ENCODE data around the gene CSRP3. TPM values are rescaled to one million over a fixed set of nuclear protein-coding genes. Genes with fewer than 3 reads are reported as not detected.

Gene CSRP3
- total and polyA plus RNA-seq, 7 donors = 0.66 to 1.2 (median 1.2) TPM; not detected in 4

GRCh38 chr11:19216709-19217374 lies 15.1 kb upstream of the CSRP3 start:
- no peaks in the 10 kb centered on the region for H3K27me3 ChIP-seq
- 41 to 51% methylated on average over 3 of the region's 3 CpGs for WGBS, 2 donors
- no peaks in the 10 kb centered on the region for H3K4me1 ChIP-seq
- H3K27ac ChIP-seq = no peak overlapping the region
- DNase-seq = no peak
- intact Hi-C loops (cut with DNase I) = no loop called here
- TF ChIP-seq POLR2A (IDR thresholded peaks at IDR 0.05) (no peak), EP300 (IDR thresholded peaks at IDR 0.05) (no peak), CTCF (IDR thresholded peaks at IDR 0.05) (no peak), POLR2AphosphoS5 (IDR thresholded peaks at IDR 0.05) (no peak)
- H3K36me3 ChIP-seq = no peaks in the 10 kb centered on the region
- no peaks in the 10 kb centered on the region for H3K9me3 ChIP-seq
- no peak overlapping the region for H3K4me3 ChIP-seq

- TF ChIP-seq EP300 (IDR thresholded peaks at IDR 0.05) (no peak), POLR2A (IDR thresholded peaks at IDR 0.05) (no peak), CTCF (IDR thresholded peaks at IDR 0.05) (no peak), POLR2AphosphoS5 (IDR thresholded peaks at IDR 0.05) (no peak)
Observed at GRCh38 chr11:19216021-19216420, 14.2 kb upstream of the CSRP3 start.

GRCh38 chr11:19209617-19210370 lies 8.0 kb upstream of the CSRP3 start:
- no peak for DNase-seq
- H3K27me3 ChIP-seq = no peaks in the 10 kb centered on the region
- H3K36me3 ChIP-seq = no peaks in the 10 kb centered on the region
- intact Hi-C loops (cut with DNase I) = no loop called here
- no peak for TF ChIP-seq POLR2AphosphoS5 (IDR thresholded peaks at IDR 0.05)
- TF ChIP-seq CTCF (IDR thresholded peaks at IDR 0.05) = no peak
- TF ChIP-seq POLR2A (IDR thresholded peaks at IDR 0.05) = no peak
- no peak for TF ChIP-seq EP300 (IDR thresholded peaks at IDR 0.05)
- 86 to 90% methylated on average over 4 of the region's 4 CpGs for WGBS, 2 donors
- H3K4me3 ChIP-seq = no peak overlapping the region
- no peak overlapping the region for H3K27ac ChIP-seq
- H3K9me3 ChIP-seq = no peaks in the 10 kb centered on the region
- H3K4me1 ChIP-seq = no peaks in the 10 kb centered on the region

More at GRCh38 chr11:19216021-19216420, 14.2 kb upstream of the CSRP3 start:
- Histone ChIP-seq H3K4me3 (no peak overlapping the region), H3K4me1 (no peaks in the 10 kb centered on the region), H3K36me3 (no peaks in the 10 kb centered on the region), H3K27ac (no peak overlapping the region), H3K9me3 (no peaks in the 10 kb centered on the region), H3K27me3 (no peaks in the 10 kb centered on the region)
- intact Hi-C loops (cut with DNase I) = no loop called here
- WGBS, 2 donors = 72 to 87% methylated on average over 4 of the region's 4 CpGs
- DNase-seq = no peak

GRCh38 chr11:19208959-19209546 lies 7.3 kb upstream of the CSRP3 start:
- H3K4me3 ChIP-seq = no peak overlapping the region
- 15 to 68% methylated on average over 3 of the region's 3 CpGs for WGBS, 2 donors
- no peak for DNase-seq
- intact Hi-C loops (cut with DNase I) = no loop called here
- H3K9me3 ChIP-seq = no peaks in the 10 kb centered on the region
- H3K27ac ChIP-seq = no peak overlapping the region
- no peaks in the 10 kb centered on the region for H3K4me1 ChIP-seq
- H3K36me3 ChIP-seq = no peaks in the 10 kb centered on the region
- H3K27me3 ChIP-seq = no peaks in the 10 kb centered on the region
- TF ChIP-seq POLR2AphosphoS5 (IDR thresholded peaks at IDR 0.05) = no peak
- TF ChIP-seq CTCF (IDR thresholded peaks at IDR 0.05) = no peak
- TF ChIP-seq EP300 (IDR thresholded peaks at IDR 0.05) = no peak
- TF ChIP-seq POLR2A (IDR thresholded peaks at IDR 0.05) = no peak

Measured in sigmoid colon (tissue), 7 donors.